H9 (cell line): ENCODE results near the gene A1BG. TPM values are rescaled to one million over a fixed set of nuclear protein-coding genes. Genes with fewer than 3 reads are reported as not detected.

Experiments used
- DNase-seq: peaks from one replicate; pipeline ENCODE4 v3.0.0-alpha.2; 2017
- H2AFZ ChIP-seq: one replicate; pipeline ENCODE4 v1.6.1; 2013; ENCODE audit warnings: mild to moderate bottlenecking, low read length, control low read depth, moderate library complexity
- H2AK5ac ChIP-seq: 2 replicates; pipeline ENCODE4 v1.6.1; 2013; ENCODE audit warnings: low read length, control low read depth, mixed read lengths; ENCODE audit not compliant: insufficient read length
- H2BK120ac ChIP-seq: one replicate; pipeline ENCODE4 v1.6.1; 2013; ENCODE audit warnings: low read depth, mild to moderate bottlenecking, low read length, control low read depth, inconsistent platforms; ENCODE audit not compliant: poor library complexity, severe bottlenecking
- H2BK12ac ChIP-seq: 2 replicates; pipeline ENCODE4 v1.6.1; 2013; ENCODE audit warnings: low read length, control low read depth, mixed read lengths, low read depth; ENCODE audit not compliant: insufficient read length
- H2BK15ac ChIP-seq: 2 replicates; pipeline ENCODE4 v1.6.1; 2013; ENCODE audit warnings: low read depth, low read length, control low read depth
- H2BK20ac ChIP-seq: one replicate; pipeline ENCODE4 v1.6.1; 2013; ENCODE audit warnings: low read depth, mild to moderate bottlenecking, low read length, control low read depth, inconsistent platforms; ENCODE audit not compliant: poor library complexity, severe bottlenecking
- H2BK5ac ChIP-seq: 2 replicates; pipeline ENCODE4 v1.6.1; 2013; ENCODE audit warnings: low read length, control low read depth, mixed read lengths; ENCODE audit not compliant: insufficient read length
- H3K14ac ChIP-seq: 2 replicates; pipeline ENCODE4 v1.6.1; 2013; ENCODE audit warnings: low read length, control low read depth; ENCODE audit not compliant: insufficient read depth
- H3K18ac ChIP-seq: 2 replicates; pipeline ENCODE4 v1.6.1; 2013; ENCODE audit warnings: low read depth, mild to moderate bottlenecking, mixed read lengths, low read length, control low read depth; ENCODE audit not compliant: insufficient read length
- H3K23ac ChIP-seq: 2 replicates; pipeline ENCODE4 v1.6.1; 2013; ENCODE audit warnings: low read length, control low read depth, mixed read lengths, low read depth; ENCODE audit not compliant: insufficient read length
- H3K23me2 ChIP-seq: 2 replicates; pipeline ENCODE4 v1.6.1; 2013; ENCODE audit warnings: low read depth, mild to moderate bottlenecking, mixed read lengths, low read length, control low read depth; ENCODE audit not compliant: insufficient read length, poor library complexity, severe bottlenecking
- H3K27ac ChIP-seq: 2 replicates; pipeline ENCODE4 v1.5.1; 2013; ENCODE audit warnings: low read length, control low read depth, mixed read lengths, low read depth; ENCODE audit not compliant: insufficient read length
- H3K27me3 ChIP-seq: 2 replicates; pipeline ENCODE4 v1.6.1; 2013; ENCODE audit warnings: low read length, control low read depth, inconsistent platforms; ENCODE audit not compliant: insufficient read depth
- H3K4ac ChIP-seq: 2 replicates; pipeline ENCODE4 v1.6.1; 2013; ENCODE audit warnings: low read depth, mild to moderate bottlenecking, control low read depth, inconsistent platforms, low read length, moderate library complexity
- H3K4me1 ChIP-seq: 2 replicates; pipeline ENCODE4 v1.6.1; 2013; ENCODE audit warnings: low read length, control low read depth, inconsistent platforms; ENCODE audit not compliant: insufficient read depth
- H3K4me2 ChIP-seq: 2 replicates; pipeline ENCODE4 v1.6.1; 2013; ENCODE audit warnings: low read length, control low read depth, mixed read lengths; ENCODE audit not compliant: insufficient read length, insufficient read depth
- H3K56ac ChIP-seq: 2 replicates; pipeline ENCODE4 v1.6.1; 2013; ENCODE audit warnings: low read depth, mild to moderate bottlenecking, mixed read lengths, low read length, control low read depth; ENCODE audit not compliant: insufficient read length
- H3K79me1 ChIP-seq: 2 replicates; pipeline ENCODE4 v1.6.1; 2013; ENCODE audit warnings: low read depth, mild to moderate bottlenecking, moderate library complexity, low read length, control low read depth, inconsistent platforms; ENCODE audit not compliant: insufficient read depth, poor library complexity, severe bottlenecking
- H3K79me2 ChIP-seq: 2 replicates; pipeline ENCODE4 v1.6.1; 2013; ENCODE audit warnings: low read length, control low read depth, inconsistent platforms; ENCODE audit not compliant: insufficient read depth
- H3K9ac ChIP-seq: 2 replicates; pipeline ENCODE4 v1.6.1; 2013; ENCODE audit warnings: low read length, control low read depth, mixed read lengths; ENCODE audit not compliant: insufficient read length; ENCODE audit errors: extremely low read depth
- H3K9me3 ChIP-seq: one replicate; pipeline ENCODE4 v1.6.1; 2013; ENCODE audit warnings: low read depth, low read length, inconsistent platforms; ENCODE audit not compliant: control insufficient read depth
- H3T11ph ChIP-seq: one replicate; pipeline ENCODE4 v1.6.1; 2013; ENCODE audit warnings: mild to moderate bottlenecking, low read length, control low read depth, inconsistent platforms
- H4K20me1 ChIP-seq: one replicate; pipeline ENCODE4 v1.6.1; 2013; ENCODE audit not compliant: control insufficient read depth, insufficient read length, insufficient read depth
- H4K5ac ChIP-seq: 2 replicates; pipeline ENCODE4 v1.6.1; 2013; ENCODE audit warnings: low read depth, mild to moderate bottlenecking, mixed read lengths, low read length, control low read depth; ENCODE audit not compliant: insufficient read length
- H4K8ac ChIP-seq: replicated peaks from 2 replicates; pipeline ENCODE4 v1.6.1; 2013; ENCODE audit warnings: low read length, control low read depth, mixed read lengths, low read depth; ENCODE audit not compliant: insufficient read length
- H4K91ac ChIP-seq: 2 replicates; pipeline ENCODE4 v1.6.1; 2013; ENCODE audit warnings: low read depth, mild to moderate bottlenecking, moderate library complexity, mixed read lengths, low read length, control low read depth; ENCODE audit not compliant: insufficient read length
- H3K27ac Mint-ChIP-seq, 3 experiments: 2 replicates in 2 of 3; 3 replicates in 1 of 3; pipeline ENCODE4 v1.8.0; 2020 to 2021; ENCODE audit warnings: mixed read lengths in 3 of 3, mild to moderate bottlenecking in 1 of 3, moderate library complexity in 1 of 3
- H3K27me3 Mint-ChIP-seq: 2 replicates; pipeline ENCODE4 v1.8.0; 2021; ENCODE audit warnings: low read depth, mild to moderate bottlenecking, moderate library complexity, mixed read lengths
- H3K36me3 Mint-ChIP-seq, 3 experiments: 2 replicates in 2 of 3; 3 replicates in 1 of 3; pipeline ENCODE4 v1.8.0; 2020 to 2021; ENCODE audit warnings: low read depth in 3 of 3, mixed read lengths in 3 of 3; ENCODE audit not compliant: insufficient read depth in 1 of 3
- H3K4me1 Mint-ChIP-seq, 2 experiments: 2 replicates each; pipeline ENCODE4 v1.8.0; 2020; ENCODE audit warnings: mixed read lengths in 2 of 2
- H3K4me3 Mint-ChIP-seq, 2 experiments: 2 replicates in 1 of 2; 3 replicates in 1 of 2; pipeline ENCODE4 v1.8.0; 2020 to 2021; ENCODE audit warnings: mild to moderate bottlenecking in 2 of 2, mixed read lengths in 2 of 2, moderate library complexity in 1 of 2
- H3K9me3 Mint-ChIP-seq, 2 experiments: 2 replicates in 1 of 2; 3 replicates in 1 of 2; pipeline ENCODE4 v1.8.0; 2020; ENCODE audit warnings: mild to moderate bottlenecking in 2 of 2, mixed read lengths in 2 of 2, moderate library complexity in 1 of 2
- WGBS: extraction: QIAGEN DNeasy Blood & Tissue Kit; methylation state at CpG from one replicate; pipeline ENCODE4 v1.1.7; 2013; ENCODE audit warnings: missing lambda C conversion rate, low lambda C conversion rate, mixed read lengths; ENCODE audit not compliant: insufficient read length; ENCODE audit errors: extremely low coverage; 5-methylcytosine and 5-hydroxymethylcytosine counted together
- total RNA-seq: library from RNA; stranded (reverse); gene quantifications from 2 replicates; pipeline ENCODE4 v1.2.1, GENCODE V29; 2021
- TF ChIP-seq, protein P1 (sequence below): fragments of 200-600 bp; sonication (generic); conservative IDR thresholded peaks from 3 replicates; pipeline ENCODE4 v1.8.0; 2021; ENCODE audit warnings: antibody characterized with exemption, mild to moderate bottlenecking

The A1BG gene
- total RNA-seq, 1 experiment from 2014 or later = 17.4 TPM

DNA sequence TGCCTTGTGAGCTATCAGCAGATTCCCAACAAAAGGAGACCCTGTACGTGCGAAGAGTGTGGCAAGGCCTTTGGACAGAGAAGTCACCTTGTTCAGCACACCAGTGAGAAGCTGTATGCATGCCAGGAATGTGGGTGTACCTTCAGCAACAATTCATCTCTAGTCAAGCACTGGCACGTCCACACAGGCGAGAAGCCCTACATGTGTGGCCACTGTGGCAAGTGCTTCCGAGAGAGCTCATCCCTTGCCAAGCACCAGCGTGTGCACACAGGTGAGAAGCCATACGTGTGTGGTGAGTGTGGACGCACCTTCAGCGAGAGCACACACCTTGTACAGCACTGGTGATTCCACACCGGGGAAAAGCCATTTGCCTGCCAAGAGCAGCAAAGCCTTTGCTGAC, 34.1 kb downstream of the A1BG start:
- no peaks in the 10 kb centered on the region for H3K4me1 Mint-ChIP-seq
- Histone ChIP-seq H4K5ac (no peak overlapping the region), H3K79me2 (no peaks in the 10 kb centered on the region), H2AK5ac (no peak overlapping the region), H4K20me1 (no peaks in the 10 kb centered on the region), H3K4me1 (no peaks in the 10 kb centered on the region), H2BK12ac (no peak overlapping the region), H3K79me1 (no peaks in the 10 kb centered on the region), H3T11ph (no peak overlapping the region), H2BK5ac (no peak overlapping the region), H4K91ac (no peak overlapping the region), H3K56ac (no peak overlapping the region), H3K27ac (no peak overlapping the region), H3K4me2 (no peak overlapping the region), H3K23ac (no peak overlapping the region), H2BK15ac (no peak overlapping the region), H3K23me2 (no peaks in the 10 kb centered on the region), H3K14ac (no peak overlapping the region; the same call in 1 of the 2 replicates), H2BK20ac (no peak overlapping the region), H3K27me3 (no peaks in the 10 kb centered on the region), H4K8ac (no peak overlapping the region), H2AFZ (no peak overlapping the region), H3K9me3 (no peaks in the 10 kb centered on the region), H3K4ac (no peak overlapping the region), H3K9ac (no peak overlapping the region), H2BK120ac (no peak overlapping the region), H3K18ac (no peak overlapping the region)
- H3K9me3 Mint-ChIP-seq = no peaks in the 10 kb centered on the region
- no peak overlapping the region for H3K4me3 Mint-ChIP-seq
- no peaks in the 10 kb centered on the region for H3K27me3 Mint-ChIP-seq
- no peak for DNase-seq
- H3K27ac Mint-ChIP-seq = no peak overlapping the region
- no CpG with 5 or more reads among the region's 10 CpGs for WGBS
- TF ChIP-seq, protein P1, sequence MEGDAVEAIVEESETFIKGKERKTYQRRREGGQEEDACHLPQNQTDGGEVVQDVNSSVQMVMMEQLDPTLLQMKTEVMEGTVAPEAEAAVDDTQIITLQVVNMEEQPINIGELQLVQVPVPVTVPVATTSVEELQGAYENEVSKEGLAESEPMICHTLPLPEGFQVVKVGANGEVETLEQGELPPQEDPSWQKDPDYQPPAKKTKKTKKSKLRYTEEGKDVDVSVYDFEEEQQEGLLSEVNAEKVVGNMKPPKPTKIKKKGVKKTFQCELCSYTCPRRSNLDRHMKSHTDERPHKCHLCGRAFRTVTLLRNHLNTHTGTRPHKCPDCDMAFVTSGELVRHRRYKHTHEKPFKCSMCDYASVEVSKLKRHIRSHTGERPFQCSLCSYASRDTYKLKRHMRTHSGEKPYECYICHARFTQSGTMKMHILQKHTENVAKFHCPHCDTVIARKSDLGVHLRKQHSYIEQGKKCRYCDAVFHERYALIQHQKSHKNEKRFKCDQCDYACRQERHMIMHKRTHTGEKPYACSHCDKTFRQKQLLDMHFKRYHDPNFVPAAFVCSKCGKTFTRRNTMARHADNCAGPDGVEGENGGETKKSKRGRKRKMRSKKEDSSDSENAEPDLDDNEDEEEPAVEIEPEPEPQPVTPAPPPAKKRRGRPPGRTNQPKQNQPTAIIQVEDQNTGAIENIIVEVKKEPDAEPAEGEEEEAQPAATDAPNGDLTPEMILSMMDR = no peak
- H3K36me3 Mint-ChIP-seq = peaks cover 7 to 18% (median 13%) of the 10 kb centered on the region in 3 experiments; a peak in 6 of 7 replicates
